IPS-NIHi11 (cell line): ENCODE results near the gene RBM7.

Source experiments
- DNase-seq: peaks from one replicate; pipeline ENCODE4 v3.0.0; 2012; ENCODE audit warnings: mixed read lengths, low spot score

Gene RBM7

GRCh38 chr11:114396916-114397315 lies 3.5 kb upstream of the RBM7 start:
- DNase-seq = no peak

- no peak for DNase-seq
Observed at GRCh38 chr11:114397349-114397982, 3.0 kb upstream of the RBM7 start.

GRCh38 chr11:114398303-114398920 lies 2.1 kb upstream of the RBM7 start:
- no peak for DNase-seq

GRCh38 chr11:114399490-114400215 lies 813 bp upstream of the RBM7 start:
- DNase-seq = peak; percentile 69

GRCh38 chr11:114400915-114401223 lies 403 bp downstream of the RBM7 start:
- DNase-seq = no peak

- no peak for DNase-seq
Observed at GRCh38 chr11:114401311-114401710, 845 bp downstream of the RBM7 start.

GRCh38 chr11:114412946-114413345 lies 12.5 kb downstream of the RBM7 start:
- DNase-seq = no peak

GRCh38 chr11:114413958-114414357 lies 13.5 kb downstream of the RBM7 start:
- no peak for DNase-seq

- DNase-seq = no peak
Observed at GRCh38 chr11:114416441-114416961, 16.0 kb downstream of the RBM7 start.

GRCh38 chr11:114426280-114426679 lies 25.8 kb downstream of the RBM7 start:
- DNase-seq = no peak

GRCh38 chr11:114430290-114430689 lies 29.8 kb downstream of the RBM7 start:
- no peak for DNase-seq

- no peak for DNase-seq
Observed at GRCh38 chr11:114432893-114433292, 32.4 kb downstream of the RBM7 start.

- no peak for DNase-seq
Observed at GRCh38 chr11:114433376-114433775, 32.9 kb downstream of the RBM7 start.

- peak; percentile 38 for DNase-seq
Observed at GRCh38 chr11:114438303-114438702, 37.8 kb downstream of the RBM7 start.

GRCh38 chr11:114439229-114440120 lies 39.0 kb downstream of the RBM7 start, which contains the start of gene REXO2:
TSS of gene REXO2 (plus strand) at chr11:114439467. CDS start at chr11:114439529, 62 bp downstream.
- DNase-seq = peak; percentile 93

- no peak for DNase-seq
Observed at GRCh38 chr11:114440121-114440860, 39.8 kb downstream of the RBM7 start.

- no peak for DNase-seq
Observed at GRCh38 chr11:114440971-114441763, 40.7 kb downstream of the RBM7 start.

- DNase-seq = no peak
Observed at GRCh38 chr11:114441921-114442320, 41.5 kb downstream of the RBM7 start.

GRCh38 chr11:114442536-114442935 lies 42.1 kb downstream of the RBM7 start:
- DNase-seq = no peak

- no peak for DNase-seq
Observed at GRCh38 chr11:114447444-114447843, 47.0 kb downstream of the RBM7 start.

GRCh38 chr11:114447892-114448291 lies 47.4 kb downstream of the RBM7 start:
- DNase-seq = no peak
